ENCODE measurements around the gene GNG13.

Gene GNG13

DNA sequence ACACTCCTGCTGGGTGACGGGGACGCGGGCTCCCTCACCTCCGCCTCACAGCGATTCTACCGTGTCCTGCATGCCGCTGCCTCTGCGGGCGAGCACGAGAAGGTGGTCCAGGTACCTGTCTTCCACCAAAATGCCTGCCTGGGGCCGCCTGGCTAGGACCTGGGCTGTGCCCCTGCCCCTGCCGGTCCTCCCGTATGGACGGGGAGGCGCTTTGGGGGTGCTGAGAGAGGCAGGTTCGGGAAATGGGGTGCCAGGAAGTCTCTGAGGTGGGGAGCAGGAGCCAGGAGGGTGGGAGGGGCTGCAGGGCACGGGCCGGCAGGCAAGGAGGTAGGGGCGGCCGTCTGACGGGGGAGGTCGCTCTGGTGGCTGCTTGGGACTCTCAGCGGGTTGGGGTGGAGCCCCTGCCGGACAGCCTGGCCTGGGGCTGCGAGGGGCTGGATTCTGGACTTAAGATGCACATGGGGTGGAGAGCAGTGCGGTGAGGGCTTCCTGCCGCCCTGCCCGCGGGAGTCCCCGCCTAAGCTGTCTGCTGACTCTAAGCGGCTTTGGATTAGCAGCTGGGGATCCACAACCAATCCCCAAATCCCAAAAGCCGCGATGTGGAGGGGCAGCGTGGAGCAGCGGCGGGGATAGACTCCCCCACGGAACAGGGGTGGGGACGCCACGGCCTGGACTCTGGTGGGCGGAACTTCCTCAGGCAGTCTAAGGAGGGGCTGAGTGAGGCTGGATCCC, 6.3 kb downstream of the GNG13 start:
- no peak for DNase-seq (ENCODE audit: low read depth in 2 of 2)

- no peak for DNase-seq (ENCODE audit: low read depth in 2 of 2)
Observed at GRCh38 chr16:793414-793813, 7.1 kb downstream of the GNG13 start.

- no peak for DNase-seq (ENCODE audit: low read depth in 2 of 2)
Observed at GRCh38 chr16:792221-792995, 8.1 kb downstream of the GNG13 start.

DNA sequence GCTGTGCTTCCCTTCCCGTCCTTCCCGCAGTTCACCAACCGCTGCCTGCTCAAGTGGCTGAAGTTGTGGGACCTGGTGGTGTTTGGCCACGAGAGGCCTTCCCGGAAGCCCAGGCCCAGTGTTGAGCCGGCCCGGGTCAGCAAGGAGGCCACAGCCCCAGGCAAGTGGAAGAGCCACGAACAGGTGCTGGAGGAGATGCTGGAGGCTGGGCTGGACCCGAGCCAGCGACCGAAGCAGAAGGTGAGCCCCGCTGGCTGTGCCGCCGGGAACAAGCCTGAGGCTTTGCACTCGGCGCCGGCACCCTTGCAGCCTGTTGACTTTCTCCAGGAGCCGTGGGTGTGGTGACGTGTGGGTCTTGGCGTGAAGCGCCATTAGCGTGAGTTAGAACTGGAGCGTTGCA, 9.4 kb downstream of the GNG13 start:
- no peak for DNase-seq (ENCODE audit: low read depth in 2 of 2)

- DNase-seq (ENCODE audit: low read depth in 2 of 2): no peak
Observed at GRCh38 chr16:790086-790485, 10.4 kb downstream of the GNG13 start.

DNA sequence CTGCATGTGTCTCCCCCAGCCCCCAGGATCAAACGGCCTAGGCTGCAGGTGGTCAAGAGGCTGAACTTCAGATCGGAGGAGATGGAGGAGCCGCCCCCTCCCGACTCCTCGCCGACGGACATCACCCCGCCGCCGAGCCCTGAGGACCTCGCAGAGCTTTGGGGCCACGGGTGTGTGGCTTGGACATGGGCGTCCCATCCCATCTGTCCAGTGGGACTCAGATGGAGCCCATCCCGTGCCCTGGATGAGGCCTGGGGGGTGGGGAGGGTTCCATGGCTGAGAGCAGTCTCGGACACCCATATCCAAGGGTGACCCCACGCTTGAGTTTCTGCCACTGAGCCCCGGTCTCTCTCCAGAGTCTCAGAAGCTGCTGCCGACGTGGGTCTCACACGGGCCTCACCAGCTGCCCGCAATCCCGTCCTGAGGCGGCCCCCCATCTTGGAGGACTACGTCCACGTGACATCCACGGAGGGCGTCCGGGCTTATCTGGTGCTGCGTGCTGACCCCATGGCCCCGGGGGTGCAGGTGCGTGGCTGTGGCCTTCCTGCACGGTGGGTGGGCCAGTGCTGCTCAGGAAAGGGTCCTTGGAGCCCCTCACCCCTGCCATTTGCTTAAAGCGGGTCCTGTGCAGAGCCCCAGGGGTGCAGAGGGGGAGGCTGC, 11.2 kb downstream of the GNG13 start:
- no peak for DNase-seq (ENCODE audit: low read depth in 2 of 2)

DNA sequence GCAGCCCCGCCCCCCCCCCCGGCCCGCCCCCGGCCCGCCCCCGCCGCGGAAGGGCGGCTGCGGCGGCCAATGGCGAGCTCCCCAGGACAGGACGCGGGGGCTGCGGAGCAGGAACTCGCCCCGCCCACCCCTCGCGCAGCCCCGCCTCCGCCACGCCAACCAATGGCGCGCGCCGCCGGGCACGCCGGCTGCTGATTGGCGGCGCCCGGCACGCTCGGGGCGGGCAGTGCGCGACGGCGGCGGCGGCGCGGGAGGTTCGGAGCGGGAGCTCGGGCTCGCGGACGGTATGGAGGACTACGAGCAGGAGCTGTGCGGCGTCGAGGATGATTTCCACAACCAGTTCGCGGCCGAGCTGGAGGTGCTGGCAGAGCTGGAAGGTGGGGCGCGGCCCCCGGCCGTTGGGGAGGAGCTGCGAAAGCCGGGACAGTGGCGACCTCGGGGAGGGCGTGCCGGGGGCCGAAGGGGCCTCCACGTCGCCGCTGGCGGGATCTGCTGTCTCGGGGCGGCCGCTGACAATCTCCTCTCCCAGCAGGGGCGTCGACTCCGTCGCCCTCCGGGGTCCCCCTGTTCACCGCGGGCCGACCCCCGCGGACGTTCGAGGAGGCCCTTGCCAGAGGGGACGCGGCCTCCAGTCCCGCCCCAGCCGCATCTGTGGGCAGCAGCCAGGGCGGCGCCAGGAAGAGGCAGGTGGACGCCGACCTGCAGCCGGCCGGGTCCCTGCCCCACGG, 12.0 kb downstream of the GNG13 start, which contains the start of gene CHTF18:
Gene CHTF18, plus strand, starts transcription at position 222 of the 728 bp plus-strand sequence. Its CDS starts 65 bp downstream, at position 287.
- peak; percentile 90 to 95 for DNase-seq (ENCODE audit: low read depth in 2 of 2)

- no peak for DNase-seq (ENCODE audit: low read depth in 2 of 2)
Observed at GRCh38 chr16:787978-788398, 12.5 kb downstream of the GNG13 start, which contains the start of gene RPUSD1. TSS of gene RPUSD1 (minus strand) at chr16:788381. CDS start at chr16:787737, 644 bp downstream.

DNA sequence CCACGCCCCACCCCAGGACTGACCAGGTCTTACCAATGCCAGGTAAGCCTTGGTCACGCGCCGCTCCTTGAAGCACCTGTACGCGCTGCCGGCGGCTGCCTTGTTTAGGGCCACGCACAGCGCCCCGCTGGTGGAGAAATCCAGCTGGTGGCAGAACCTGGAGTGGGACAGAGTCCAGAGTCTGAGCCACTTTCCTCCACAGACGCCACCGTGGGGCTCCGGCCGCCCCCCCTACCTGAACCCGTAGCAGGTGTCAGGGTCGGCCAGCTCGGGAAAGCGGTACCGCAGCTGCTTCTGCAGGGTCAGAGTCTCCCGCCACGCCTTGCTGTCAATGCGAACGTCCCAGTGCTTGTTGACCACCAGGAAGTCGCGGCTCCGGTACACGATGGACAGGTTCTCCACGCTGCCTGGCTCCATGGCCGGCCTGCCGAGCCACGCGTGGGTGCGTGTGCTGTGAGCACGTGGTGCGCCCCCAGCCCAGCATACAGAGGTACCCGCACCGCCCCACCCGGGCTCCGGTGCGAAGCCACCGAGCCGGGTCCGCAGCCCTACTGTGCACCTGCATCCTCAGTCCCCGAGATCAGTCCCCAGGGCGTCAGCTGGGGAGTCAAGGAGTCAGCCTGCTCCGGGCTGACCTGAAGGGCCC, 13.1 kb downstream of the GNG13 start:
- DNase-seq (ENCODE audit: low read depth in 2 of 2): no peak

DNA sequence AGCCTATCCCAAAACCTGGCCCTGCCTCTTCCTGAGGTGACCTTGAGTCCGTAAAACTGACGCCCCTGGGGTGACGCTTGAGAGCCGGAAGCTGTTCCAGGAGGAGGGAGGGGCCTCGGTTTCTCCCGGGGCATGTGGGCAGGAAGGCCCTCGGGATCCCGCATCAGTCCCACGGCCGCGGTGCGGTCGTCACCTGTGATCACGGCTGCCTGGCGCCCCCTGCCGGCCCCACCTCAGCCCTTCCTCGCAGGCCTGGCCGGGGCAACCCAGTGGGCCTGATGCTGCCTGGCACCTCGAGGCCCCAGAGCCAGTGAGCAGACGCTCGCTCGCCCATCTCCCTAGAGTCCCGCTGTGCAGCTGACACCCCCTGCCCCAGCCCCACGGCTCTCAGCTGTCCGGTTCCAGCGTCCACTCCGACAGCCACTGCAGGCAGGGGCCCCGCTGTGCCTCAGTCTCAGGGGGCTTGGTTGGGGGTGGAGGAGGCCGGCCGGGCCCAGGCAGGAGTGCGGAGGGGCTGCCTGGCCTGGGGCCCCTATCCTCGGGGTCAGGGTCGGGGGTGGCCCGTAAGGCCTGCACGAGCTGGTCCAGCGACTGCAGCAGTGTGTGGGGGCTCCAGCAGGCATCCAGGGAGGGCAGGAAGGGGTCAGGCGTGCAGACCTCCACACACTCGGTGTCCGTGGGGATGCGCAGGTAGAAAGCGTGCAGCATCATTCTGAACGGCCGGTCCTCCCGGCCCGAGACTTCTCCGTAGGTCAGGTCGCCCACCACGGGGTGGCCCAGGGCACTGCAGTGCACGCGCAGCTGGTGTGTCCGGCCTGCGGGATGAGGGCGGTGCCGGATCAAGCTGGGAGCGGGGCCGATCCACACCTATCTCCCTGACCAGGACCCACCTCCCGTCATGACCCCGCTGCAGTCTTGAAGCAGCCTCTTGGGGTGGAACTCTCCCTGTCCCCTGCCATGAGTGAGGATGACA, 14.7 kb downstream of the GNG13 start:
- peak; percentile 71 to 77 for DNase-seq (ENCODE audit: low read depth in 2 of 2)

- no peak for DNase-seq (ENCODE audit: low read depth in 2 of 2)
Observed at GRCh38 chr16:784431-784830, 16.1 kb downstream of the GNG13 start.

GRCh38 chr16:783404-784161, 17.0 kb downstream of the GNG13 start:
- DNase-seq (ENCODE audit: low read depth in 2 of 2): no peak

- no peak for DNase-seq (ENCODE audit: low read depth in 2 of 2)
Observed at GRCh38 chr16:782766-783403, 17.6 kb downstream of the GNG13 start.

DNA sequence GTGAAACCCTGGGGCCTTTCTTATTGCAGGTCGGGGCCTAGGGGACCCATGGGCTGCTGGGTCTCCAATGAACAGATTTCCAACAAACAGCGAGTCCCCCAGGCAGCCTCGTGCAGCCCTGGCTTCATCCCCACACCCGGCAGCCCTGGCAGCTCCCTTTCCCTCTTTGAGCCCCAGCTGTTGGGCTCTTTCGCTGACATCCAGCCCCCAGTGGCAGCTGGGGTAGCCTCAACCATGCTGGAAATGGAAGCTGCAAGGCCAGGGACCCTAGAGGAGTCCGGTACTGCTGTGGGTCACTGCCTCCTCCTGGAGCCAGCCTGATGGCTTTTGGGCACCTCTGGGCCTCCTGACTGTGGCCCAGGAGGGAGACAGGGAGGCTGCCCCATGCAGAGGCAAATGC, 18.3 kb downstream of the GNG13 start:
- DNase-seq (ENCODE audit: low read depth in 2 of 2): no peak

GRCh38 chr16:781346-782010, 19.1 kb downstream of the GNG13 start:
- no peak for DNase-seq (ENCODE audit: low read depth in 2 of 2)

GRCh38 chr16:780296-780695, 20.2 kb downstream of the GNG13 start:
- no peak for DNase-seq (ENCODE audit: low read depth in 2 of 2)

- no peak for DNase-seq (ENCODE audit: low read depth in 2 of 2)
Observed at GRCh38 chr16:779561-779960, 21.0 kb downstream of the GNG13 start.

DNA sequence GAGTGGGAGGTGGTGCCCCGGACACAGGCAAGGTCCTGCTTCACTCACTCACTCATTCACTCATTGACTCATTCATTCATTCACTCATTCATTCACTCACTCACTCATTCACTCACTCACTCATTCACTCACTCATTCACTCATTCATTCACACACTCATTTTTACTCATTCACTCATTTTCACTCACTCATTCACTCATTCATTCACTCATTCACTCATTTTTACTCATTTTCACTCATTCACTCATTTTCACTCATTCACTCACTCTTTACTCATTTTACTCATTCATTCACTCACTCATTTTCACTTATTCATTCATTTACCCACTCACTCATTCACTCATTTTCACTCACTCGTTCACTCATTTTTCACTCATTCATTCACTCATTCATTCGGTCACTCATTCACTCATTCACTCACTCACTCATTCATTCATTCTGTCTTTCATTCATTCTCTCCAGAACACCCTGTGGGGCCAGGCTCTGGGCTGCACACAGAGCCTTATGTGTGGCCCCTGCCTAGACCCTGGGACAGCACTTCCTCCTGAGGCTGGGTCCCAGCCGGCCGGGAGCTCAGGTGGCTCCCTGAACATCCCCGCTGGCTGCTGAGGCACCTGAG, 21.5 kb downstream of the GNG13 start:
- no peak for DNase-seq (ENCODE audit: low read depth in 2 of 2)

Data from stimulated activated CD4-positive, alpha-beta T cell treated with anti-CD3 and anti-CD28 coated beads, Interleukin-1b, Interleukin-23, amount 100 ng/mL, for 4 hours (primary cell).